LNCAP (cell line): ENCODE results near the gene WDR43.

ENCODE experiments used
- TF ChIP-seq, protein P1 (sequence below): fragments of 450-650 bp; IDR thresholded peaks from 2 replicates; pipeline ENCODE4 v1.5.1; 2017; ENCODE audit warnings: mild to moderate bottlenecking

WDR43 gene, protein sequence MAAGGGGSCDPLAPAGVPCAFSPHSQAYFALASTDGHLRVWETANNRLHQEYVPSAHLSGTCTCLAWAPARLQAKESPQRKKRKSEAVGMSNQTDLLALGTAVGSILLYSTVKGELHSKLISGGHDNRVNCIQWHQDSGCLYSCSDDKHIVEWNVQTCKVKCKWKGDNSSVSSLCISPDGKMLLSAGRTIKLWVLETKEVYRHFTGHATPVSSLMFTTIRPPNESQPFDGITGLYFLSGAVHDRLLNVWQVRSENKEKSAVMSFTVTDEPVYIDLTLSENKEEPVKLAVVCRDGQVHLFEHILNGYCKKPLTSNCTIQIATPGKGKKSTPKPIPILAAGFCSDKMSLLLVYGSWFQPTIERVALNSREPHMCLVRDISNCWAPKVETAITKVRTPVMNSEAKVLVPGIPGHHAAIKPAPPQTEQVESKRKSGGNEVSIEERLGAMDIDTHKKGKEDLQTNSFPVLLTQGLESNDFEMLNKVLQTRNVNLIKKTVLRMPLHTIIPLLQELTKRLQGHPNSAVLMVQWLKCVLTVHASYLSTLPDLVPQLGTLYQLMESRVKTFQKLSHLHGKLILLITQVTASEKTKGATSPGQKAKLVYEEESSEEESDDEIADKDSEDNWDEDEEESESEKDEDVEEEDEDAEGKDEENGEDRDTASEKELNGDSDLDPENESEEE

DNA sequence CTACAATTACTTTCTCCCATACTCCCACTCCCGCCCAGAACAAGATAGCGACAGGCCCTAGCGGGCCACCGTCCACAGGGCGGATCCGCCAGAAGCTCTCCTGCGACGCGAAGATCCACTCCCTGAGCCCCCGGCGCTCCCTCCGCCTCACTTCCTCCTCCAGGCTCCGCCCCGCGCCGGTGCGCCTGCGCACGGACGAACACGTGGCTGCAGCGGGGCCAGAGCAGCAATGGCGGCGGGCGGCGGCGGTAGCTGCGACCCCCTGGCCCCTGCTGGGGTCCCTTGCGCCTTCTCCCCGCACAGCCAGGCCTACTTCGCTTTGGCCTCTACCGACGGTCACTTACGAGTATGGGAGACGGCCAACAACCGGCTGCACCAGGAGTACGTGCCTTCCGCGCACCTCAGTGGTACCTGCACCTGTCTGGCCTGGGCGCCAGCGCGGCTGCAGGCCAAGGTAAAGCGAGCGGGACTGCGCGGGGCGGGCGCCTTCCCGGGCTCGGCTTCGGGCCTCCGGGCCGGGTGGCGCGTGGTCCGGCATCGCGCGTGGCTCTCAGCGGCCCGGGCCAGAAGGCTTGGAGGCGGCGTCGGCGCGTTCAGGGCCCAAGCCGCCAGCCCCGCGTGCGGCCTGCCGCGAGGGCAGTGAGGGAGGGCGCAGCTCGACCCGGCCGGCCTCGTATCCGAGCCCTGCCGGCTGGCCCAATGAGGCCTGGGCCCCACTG, at the start of gene WDR43:
Gene WDR43 (plus strand): TSS at position 198 of the 719 bp plus-strand sequence. CDS start 32 bp downstream, at position 230.
- TF ChIP-seq, protein P1, sequence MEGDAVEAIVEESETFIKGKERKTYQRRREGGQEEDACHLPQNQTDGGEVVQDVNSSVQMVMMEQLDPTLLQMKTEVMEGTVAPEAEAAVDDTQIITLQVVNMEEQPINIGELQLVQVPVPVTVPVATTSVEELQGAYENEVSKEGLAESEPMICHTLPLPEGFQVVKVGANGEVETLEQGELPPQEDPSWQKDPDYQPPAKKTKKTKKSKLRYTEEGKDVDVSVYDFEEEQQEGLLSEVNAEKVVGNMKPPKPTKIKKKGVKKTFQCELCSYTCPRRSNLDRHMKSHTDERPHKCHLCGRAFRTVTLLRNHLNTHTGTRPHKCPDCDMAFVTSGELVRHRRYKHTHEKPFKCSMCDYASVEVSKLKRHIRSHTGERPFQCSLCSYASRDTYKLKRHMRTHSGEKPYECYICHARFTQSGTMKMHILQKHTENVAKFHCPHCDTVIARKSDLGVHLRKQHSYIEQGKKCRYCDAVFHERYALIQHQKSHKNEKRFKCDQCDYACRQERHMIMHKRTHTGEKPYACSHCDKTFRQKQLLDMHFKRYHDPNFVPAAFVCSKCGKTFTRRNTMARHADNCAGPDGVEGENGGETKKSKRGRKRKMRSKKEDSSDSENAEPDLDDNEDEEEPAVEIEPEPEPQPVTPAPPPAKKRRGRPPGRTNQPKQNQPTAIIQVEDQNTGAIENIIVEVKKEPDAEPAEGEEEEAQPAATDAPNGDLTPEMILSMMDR: no peak

DNA sequence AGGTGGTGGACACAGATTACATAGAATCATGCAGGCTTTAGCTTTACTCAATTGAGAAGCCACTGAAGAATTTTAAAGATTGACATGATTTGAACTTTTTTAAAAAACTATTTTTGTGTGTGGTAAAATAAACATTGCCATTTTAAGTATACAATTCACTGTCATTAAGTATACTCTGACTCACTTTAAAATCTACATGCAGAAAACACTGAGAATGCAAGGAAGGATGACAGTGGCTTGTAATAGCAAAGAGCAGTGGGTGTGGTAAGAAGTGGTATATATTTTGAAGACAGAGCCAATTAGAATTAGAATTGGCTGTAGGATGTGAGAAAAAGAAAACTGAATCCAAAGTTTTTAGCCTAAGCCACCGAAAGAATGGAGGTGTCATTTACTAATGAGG, 39.3 kb upstream of the WDR43 start:
- TF ChIP-seq, protein P1: no peak

DNA sequence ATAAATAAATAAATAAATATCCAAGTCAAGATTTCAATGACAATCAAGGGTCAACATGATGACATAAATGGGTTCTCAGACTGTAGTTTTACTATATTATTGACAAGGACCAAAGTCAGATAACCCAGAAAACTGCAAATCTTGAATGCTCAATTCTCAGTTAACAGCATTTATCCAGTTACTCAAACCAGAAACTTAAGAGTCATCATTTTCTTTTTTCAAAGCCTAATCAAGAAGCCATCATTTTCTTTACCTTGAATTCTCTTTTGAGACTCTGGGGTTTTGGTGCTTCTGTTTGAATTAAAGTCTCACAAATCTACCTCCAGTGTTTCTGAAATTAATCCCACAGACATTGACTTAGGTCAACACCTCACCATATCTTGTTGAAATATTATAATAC, 38.5 kb upstream of the WDR43 start:
- TF ChIP-seq, protein P1: no peak

DNA sequence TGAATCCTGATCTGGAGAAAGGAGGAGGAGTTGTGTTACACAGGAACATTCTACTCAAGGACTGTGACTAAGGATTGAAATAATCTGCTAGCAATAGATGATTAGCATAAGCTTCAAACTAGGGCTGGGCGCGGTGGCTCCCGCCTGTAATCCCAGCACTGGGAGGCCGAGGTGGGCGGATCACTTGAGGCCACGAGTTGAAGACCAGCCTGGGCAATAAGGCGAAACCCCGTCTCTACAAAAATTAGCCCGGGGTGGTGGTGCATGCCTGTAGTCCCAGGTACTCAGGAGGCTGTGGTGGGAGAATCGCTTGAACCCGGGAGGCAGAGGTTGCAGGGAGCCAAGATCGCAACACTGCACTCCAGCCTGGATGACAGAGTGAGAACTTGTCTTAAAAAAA, 25.9 kb upstream of the WDR43 start:
- TF ChIP-seq, protein P1: no peak

DNA sequence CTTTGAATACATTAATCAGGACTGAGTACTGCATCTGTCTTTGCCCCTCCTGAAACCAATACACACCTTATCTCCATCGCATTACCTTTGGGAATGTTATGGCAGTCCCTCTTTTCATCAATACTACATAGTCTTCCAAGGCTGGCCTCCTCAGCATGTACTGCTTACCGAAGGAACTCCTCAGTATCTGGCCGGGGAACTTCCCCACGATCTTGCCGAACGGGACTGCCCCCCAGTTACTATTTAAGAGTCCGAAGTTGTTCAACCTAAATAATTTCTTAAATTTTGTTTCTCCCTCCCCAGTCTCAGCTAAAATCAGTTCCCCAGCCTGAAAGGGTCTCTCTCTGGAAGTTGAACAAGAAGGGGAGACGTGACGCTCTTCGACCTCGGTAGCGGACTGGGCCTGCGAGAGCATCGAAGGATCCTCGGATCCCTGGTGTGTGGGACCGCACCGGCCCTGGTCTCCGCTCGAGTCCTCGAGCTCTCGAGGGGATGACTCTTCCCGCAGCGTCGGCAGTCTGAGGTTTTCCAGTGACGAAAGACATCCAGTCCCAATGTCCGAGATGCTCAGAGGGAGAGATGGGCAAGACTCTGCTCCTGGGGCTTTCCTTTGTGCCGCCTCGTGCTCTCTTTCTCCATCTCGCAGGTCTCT, 24.8 kb upstream of the WDR43 start:
- TF ChIP-seq, protein P1: no peak

DNA sequence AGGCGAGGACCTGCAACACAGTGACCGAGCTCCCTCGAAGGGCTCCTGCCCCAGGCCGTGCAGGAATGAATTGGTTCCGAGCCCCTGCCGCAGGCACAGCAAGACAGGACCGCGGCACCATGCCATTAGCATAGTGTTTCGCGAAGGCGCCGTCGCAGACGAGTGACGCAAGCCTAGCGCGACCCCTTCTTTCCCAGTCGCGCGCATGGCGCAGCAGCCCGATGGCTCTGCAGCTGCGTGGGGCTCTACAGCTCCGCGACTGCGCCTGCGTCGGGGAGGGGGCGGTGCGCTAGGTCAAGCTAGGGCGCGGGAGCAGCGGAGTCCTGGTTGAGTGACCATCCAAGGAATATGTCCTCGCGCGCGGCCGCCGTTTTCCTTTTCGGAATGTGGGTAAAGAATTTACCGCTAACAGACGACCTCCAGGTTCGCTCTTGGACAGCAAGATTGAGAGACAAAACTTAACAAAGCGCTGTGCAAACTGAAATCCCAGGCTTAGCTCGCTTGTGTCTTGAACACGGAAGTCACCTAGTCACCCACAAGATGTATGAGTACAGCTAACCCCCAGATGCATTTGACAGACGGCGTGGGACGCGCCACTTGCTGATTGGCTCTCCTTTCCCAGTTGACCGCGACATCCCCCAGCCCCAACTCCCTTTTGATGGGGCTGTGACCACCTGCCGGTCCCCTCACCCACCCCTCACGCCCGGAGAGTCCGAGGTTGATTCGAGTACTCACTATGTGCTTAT, 24.1 kb upstream of the WDR43 start, which contains the start of gene TRMT61B:
Gene TRMT61B (minus strand): TSS at position 164 of the 746 bp plus-strand sequence. CDS start 32 bp downstream, at position 132.
- TF ChIP-seq, protein P1: no peak
